GM19397 (cell line): ENCODE results near the gene CHST1.

ENCODE experiments used
- ATAC-seq: cut with Tn5 transposase; IDR thresholded peaks from one replicate; pipeline ENCODE4 v1.9.1; 2021; ENCODE audit warnings: mild to moderate bottlenecking, moderate library complexity; ENCODE audit not compliant: unreplicated experiment

Gene CHST1

GRCh38 chr11:45646275-45646927 lies 19.0 kb downstream of the CHST1 start:
- ATAC-seq, result no peak

- ATAC-seq, result no peak
Observed at GRCh38 chr11:45644981-45645889, 20.2 kb downstream of the CHST1 start.

- ATAC-seq, result no peak
Observed at GRCh38 chr11:45643598-45644260, 21.7 kb downstream of the CHST1 start.

GRCh38 chr11:45641961-45642360 lies 23.5 kb downstream of the CHST1 start:
- no peak for ATAC-seq

GRCh38 chr11:45638051-45638450 lies 27.4 kb downstream of the CHST1 start:
- ATAC-seq, result no peak

GRCh38 chr11:45635907-45636306 lies 29.5 kb downstream of the CHST1 start:
- ATAC-seq, result no peak

- no peak for ATAC-seq
Observed at GRCh38 chr11:45625611-45626010, 39.8 kb downstream of the CHST1 start.

GRCh38 chr11:45624095-45624494 lies 41.3 kb downstream of the CHST1 start:
- no peak for ATAC-seq

GRCh38 chr11:45622861-45623260 lies 42.6 kb downstream of the CHST1 start:
- no peak for ATAC-seq

GRCh38 chr11:45622283-45622682 lies 43.1 kb downstream of the CHST1 start:
- ATAC-seq, result no peak

GRCh38 chr11:45621588-45621987 lies 43.8 kb downstream of the CHST1 start:
- ATAC-seq, result no peak

GRCh38 chr11:45620243-45620642 lies 45.2 kb downstream of the CHST1 start:
- ATAC-seq, result no peak

GRCh38 chr11:45618897-45619296 lies 46.5 kb downstream of the CHST1 start:
- ATAC-seq, result no peak

- no peak for ATAC-seq
Observed at GRCh38 chr11:45617871-45618601, 47.4 kb downstream of the CHST1 start.

- ATAC-seq, result no peak
Observed at GRCh38 chr11:45616802-45617549, 48.4 kb downstream of the CHST1 start.

GRCh38 chr11:45615182-45615792 lies 50.1 kb downstream of the CHST1 start:
- ATAC-seq, result no peak

GRCh38 chr11:45614196-45614828 lies 51.1 kb downstream of the CHST1 start:
- ATAC-seq, result no peak

GRCh38 chr11:45610627-45611026 lies 54.8 kb downstream of the CHST1 start:
- ATAC-seq, result no peak

- no peak for ATAC-seq
Observed at GRCh38 chr11:45609902-45610301, 55.5 kb downstream of the CHST1 start.
